ENCODE results near the gene ITPRIPL1. TPM values are rescaled to one million over a fixed set of nuclear protein-coding genes. Genes with fewer than 3 reads are reported as not detected.

The ITPRIPL1 gene
- total and polyA plus RNA-seq, 2 of the 4 experiments (the other 2 are of a cell fraction), result 0.84 to 1.1 TPM

GRCh38 chr2:96301865-96302264 lies 23.3 kb upstream of the ITPRIPL1 start:
- Histone ChIP-seq H3K4me3 (ENCODE audit: insufficient read depth, low read depth, low read length) (no peak overlapping the region), H3K23ac (ENCODE audit: low read depth, low read length) (no peak overlapping the region), H3K27me3 (ENCODE audit: control insufficient read depth, insufficient read depth, low read length) (no peaks in the 10 kb centered on the region), H2AK9ac (replicated peaks; ENCODE audit: low read depth, low read length, poor library complexity) (no peak overlapping the region), H3K36me3 (ENCODE audit: control insufficient read depth, insufficient read depth, low read length) (peaks cover 45% of the 10 kb centered on the region), H2AK5ac (ENCODE audit: low read depth, low read length) (no peak overlapping the region), H4K5ac (ENCODE audit: low read depth, low read length) (no peak overlapping the region), H3K79me1 (ENCODE audit: low read depth in 1 of 2, low read length in 2 of 2) (peaks cover 43 to 50% of the 10 kb centered on the region in 2 experiments), H3K4ac (ENCODE audit: low read depth, low read length) (no peak overlapping the region), H2AFZ (replicated peaks; ENCODE audit: low read length, poor library complexity) (no peak overlapping the region), H3K9me3 (ENCODE audit: control insufficient read depth, insufficient read depth, low read length) (no peaks in the 10 kb centered on the region), H2BK15ac (ENCODE audit: low read depth, low read length) (no peak overlapping the region), H3K27ac (ENCODE audit: insufficient read depth, low read length) (no peak overlapping the region), H3K18ac (ENCODE audit: low read depth, low read length) (no peak overlapping the region), H4K20me1 (ENCODE audit: insufficient read depth, low read length) (peaks cover 18% of the 10 kb centered on the region; the same call in 1 of the 2 replicates), H2BK120ac (ENCODE audit: low read depth, low read length) (no peak overlapping the region), H2BK20ac (ENCODE audit: low read depth, low read length) (no peak overlapping the region), H4K91ac (ENCODE audit: insufficient read depth, low read depth, low read length) (no peak overlapping the region), H3K4me1 (ENCODE audit: control insufficient read depth, insufficient read depth, low read length) (peaks cover 8% of the 10 kb centered on the region), H3K9me1 (ENCODE audit: insufficient read depth, low read length) (peaks cover 6% of the 10 kb centered on the region), H3K4me2 (ENCODE audit: low read depth, low read length) (no peak overlapping the region), H3K56ac (ENCODE audit: extremely low read depth, insufficient read depth, low read length) (no peak overlapping the region), H3K14ac (replicated peaks; ENCODE audit: low read depth, low read length) (no peak overlapping the region), H3K9ac (ENCODE audit: low read depth, low read length) (no peak overlapping the region), H2BK5ac (ENCODE audit: low read depth, low read length, poor library complexity, severe bottlenecking) (no peak overlapping the region), H4K8ac (ENCODE audit: low read depth in 2 of 2, low read length in 2 of 2) (no peak overlapping the region)
- CTCF ChIA-PET, result no interaction called here
- intact Hi-C loops (cut with micrococcal nuclease), result no loop called here
- BruUV-seq (replicated peaks), result no TSS peak
- DNase-seq (no peak), ATAC-seq (ENCODE audit: low read depth) (no peak)
- in situ Hi-C loops (cut with MboI; ENCODE audit: low sequenced_read_pairs), result loop anchor here (10.0 kb wide), 1 partner anchor 213 kb away; no protein-coding TSS in a partner anchor
- POLR2A ChIA-PET (ENCODE audit: unreplicated experiment), result no interaction called here
- dilution Hi-C loops (cut with HindIII; ENCODE audit: low sequenced_read_pairs, unreplicated experiment), result no loop called here
- no CpG with 5 or more reads among the region's 1 CpG for WGBS, 2 experiments (ENCODE audit: extremely low coverage in 2 of 2, insufficient read length in 1 of 2)
- TF ChIP-seq CHD1 (IDR thresholded peaks at IDR 0.05; ENCODE audit: low read depth, low read length), result no peak
- TF ChIP-seq, protein P1, sequence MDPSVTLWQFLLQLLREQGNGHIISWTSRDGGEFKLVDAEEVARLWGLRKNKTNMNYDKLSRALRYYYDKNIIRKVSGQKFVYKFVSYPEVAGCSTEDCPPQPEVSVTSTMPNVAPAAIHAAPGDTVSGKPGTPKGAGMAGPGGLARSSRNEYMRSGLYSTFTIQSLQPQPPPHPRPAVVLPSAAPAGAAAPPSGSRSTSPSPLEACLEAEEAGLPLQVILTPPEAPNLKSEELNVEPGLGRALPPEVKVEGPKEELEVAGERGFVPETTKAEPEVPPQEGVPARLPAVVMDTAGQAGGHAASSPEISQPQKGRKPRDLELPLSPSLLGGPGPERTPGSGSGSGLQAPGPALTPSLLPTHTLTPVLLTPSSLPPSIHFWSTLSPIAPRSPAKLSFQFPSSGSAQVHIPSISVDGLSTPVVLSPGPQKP (IDR thresholded peaks at IDR 0.05; ENCODE audit: borderline replicate concordance, low read depth, low read length), result no peak
- TF ChIP-seq SMC3 (IDR thresholded peaks at IDR 0.05; ENCODE audit: low read depth, low read length), result no peak
- TF ChIP-seq CEBPB (IDR thresholded peaks at IDR 0.05; ENCODE audit: low read depth, low read length), result no peak
- no peak for TF ChIP-seq MAZ (IDR thresholded peaks at IDR 0.05; ENCODE audit: borderline replicate concordance, low read depth, low read length)
- no peak for TF ChIP-seq RFX5 (IDR thresholded peaks at IDR 0.05; ENCODE audit: low read depth, low read length)
- TF ChIP-seq POLR2A (IDR thresholded peaks at IDR 0.05; ENCODE audit: low read depth, low read length), result no peak
- no peak for TF ChIP-seq FOS (IDR thresholded peaks at IDR 0.05; ENCODE audit: low read depth, low read length)
- TF ChIP-seq RAD21 (IDR thresholded peaks at IDR 0.05; ENCODE audit: low read length), result no peak
- TF ChIP-seq BHLHE40 (IDR thresholded peaks at IDR 0.05; ENCODE audit: low read depth, low read length), result no peak
- no peak for TF ChIP-seq USF2 (IDR thresholded peaks at IDR 0.05; ENCODE audit: low read depth, low read length)
- TF ChIP-seq MAFK (IDR thresholded peaks at IDR 0.05; ENCODE audit: low read depth, low read length), result no peak
